Measurements from ENCODE around the gene AGBL4. TPM values are rescaled to one million over a fixed set of nuclear protein-coding genes. Genes with fewer than 3 reads are reported as not detected.

Gene AGBL4
- total and polyA plus RNA-seq, 9 of the 15 experiments (the other 6 are each of a cell fraction or from before 2014, with no cell fraction given) = 0.11 TPM; not detected in 7

GRCh38 chr1:48978413-48978812, 1045.3 kb downstream of the AGBL4 start (continued):
- TF ChIP-seq, protein P1, sequence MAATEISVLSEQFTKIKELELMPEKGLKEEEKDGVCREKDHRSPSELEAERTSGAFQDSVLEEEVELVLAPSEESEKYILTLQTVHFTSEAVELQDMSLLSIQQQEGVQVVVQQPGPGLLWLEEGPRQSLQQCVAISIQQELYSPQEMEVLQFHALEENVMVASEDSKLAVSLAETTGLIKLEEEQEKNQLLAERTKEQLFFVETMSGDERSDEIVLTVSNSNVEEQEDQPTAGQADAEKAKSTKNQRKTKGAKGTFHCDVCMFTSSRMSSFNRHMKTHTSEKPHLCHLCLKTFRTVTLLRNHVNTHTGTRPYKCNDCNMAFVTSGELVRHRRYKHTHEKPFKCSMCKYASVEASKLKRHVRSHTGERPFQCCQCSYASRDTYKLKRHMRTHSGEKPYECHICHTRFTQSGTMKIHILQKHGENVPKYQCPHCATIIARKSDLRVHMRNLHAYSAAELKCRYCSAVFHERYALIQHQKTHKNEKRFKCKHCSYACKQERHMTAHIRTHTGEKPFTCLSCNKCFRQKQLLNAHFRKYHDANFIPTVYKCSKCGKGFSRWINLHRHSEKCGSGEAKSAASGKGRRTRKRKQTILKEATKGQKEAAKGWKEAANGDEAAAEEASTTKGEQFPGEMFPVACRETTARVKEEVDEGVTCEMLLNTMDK (IDR thresholded peaks at IDR 0.05; ENCODE audit: borderline replicate concordance, insufficient read depth, low read depth, low read length, poor library complexity, severe bottlenecking) = no peak
- TF ChIP-seq CEBPZ (IDR thresholded peaks at IDR 0.05; ENCODE audit: borderline replicate concordance, low read depth, low read length) (no peak), NCOA2 (IDR thresholded peaks at IDR 0.05; ENCODE audit: partially characterized antibody in 2 of 2) (no peak)

- WGBS (ENCODE audit: insufficient coverage, low coverage, missing lambda C conversion rate) = 0% methylated on average over 2 of the region's 2 CpGs
- ChIA-PET POLR2A (no interaction called here), CTCF (ENCODE audit: low intra/inter-chr PET ratio) (no interaction called here)
- in situ Hi-C loops (cut with MboI) (no loop called here), intact Hi-C loops (cut with micrococcal nuclease) (no loop called here)
- Histone ChIP-seq H3K4me2 (ENCODE audit: insufficient read depth, low read length) (no peak overlapping the region), H2AFZ (ENCODE audit: low read depth, low read length) (no peak overlapping the region), H4K20me1 (replicated peaks; ENCODE audit: control insufficient read depth, insufficient read depth, low read length) (no peaks in the 10 kb centered on the region), H3K36me3 (ENCODE audit: control insufficient read depth, insufficient read depth, low read length) (no peaks in the 10 kb centered on the region), H3K27ac (ENCODE audit: extremely low read depth, low read depth, low read length) (no peak overlapping the region), H3K9me1 (ENCODE audit: control insufficient read depth, insufficient read depth, low read length) (no peaks in the 10 kb centered on the region), H3K9me3 (replicated peaks; ENCODE audit: control insufficient read depth, insufficient read depth, low read depth, low read length) (no peaks in the 10 kb centered on the region), H3K9ac (ENCODE audit: insufficient read depth in 1 of 2, low read depth in 2 of 2, low read length in 2 of 2) (no peak overlapping the region), H3K4me1 (replicated peaks in 1 of 2; ENCODE audit: control insufficient read depth in 2 of 2, insufficient read depth in 2 of 2, low read length in 2 of 2) (no peaks in the 10 kb centered on the region), H3K79me2 (ENCODE audit: control insufficient read depth, insufficient read depth, low read length) (no peaks in the 10 kb centered on the region), H3K27me3 (ENCODE audit: control insufficient read depth in 2 of 2, insufficient read depth in 2 of 2, low read length in 2 of 2) (no peaks in the 10 kb centered on the region), H3K4me3 (no peak overlapping the region)
- BruUV-seq (replicated peaks) = no TSS peak
- DNase-seq (ENCODE audit: extremely low read depth in 1 of 4, low spot score in 3 of 4) (no peak), FAIRE-seq (no peak), ATAC-seq (no peak)
- TF ChIP-seq, protein P2, sequence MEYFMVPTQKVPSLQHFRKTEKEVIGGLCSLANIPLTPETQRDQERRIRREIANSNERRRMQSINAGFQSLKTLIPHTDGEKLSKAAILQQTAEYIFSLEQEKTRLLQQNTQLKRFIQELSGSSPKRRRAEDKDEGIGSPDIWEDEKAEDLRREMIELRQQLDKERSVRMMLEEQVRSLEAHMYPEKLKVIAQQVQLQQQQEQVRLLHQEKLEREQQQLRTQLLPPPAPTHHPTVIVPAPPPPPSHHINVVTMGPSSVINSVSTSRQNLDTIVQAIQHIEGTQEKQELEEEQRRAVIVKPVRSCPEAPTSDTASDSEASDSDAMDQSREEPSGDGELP (CRISPR knock-in tag; IDR thresholded peaks at IDR 0.05; ENCODE audit: borderline replicate concordance) = no peak
- TF ChIP-seq SMARCC2 (IDR thresholded peaks at IDR 0.05; ENCODE audit: low read depth) (no peak), EHMT2 (IDR thresholded peaks at IDR 0.05) (no peak), ZBTB11 (CRISPR knock-in tag; IDR thresholded peaks at IDR 0.05) (no peak), BCL6 (CRISPR knock-in tag; IDR thresholded peaks at IDR 0.05) (no peak), ZC3H11A (IDR thresholded peaks at IDR 0.05; ENCODE audit: low read depth, low read length) (no peak), ZNF785 (CRISPR knock-in tag; IDR thresholded peaks at IDR 0.05) (no peak)
Observed at GRCh38 chr1:48977273-48977672, 1046.5 kb downstream of the AGBL4 start.
